Thymus (tissue), 11 donors: ENCODE measurements around the gene SOBP. TPM values are rescaled to one million over a fixed set of nuclear protein-coding genes. Genes with fewer than 3 reads are reported as not detected.

Source experiments
- DNase-seq, 9 donors: peaks; one replicate each; pipeline ENCODE4 v3.0.0-alpha.2; 2013; ENCODE audit warnings: low spot score in 9 of 9, low read depth in 6 of 9, missing footprints in 1 of 9
- H3K27ac ChIP-seq, 2 donors: one replicate each; pipeline ENCODE4 v1.5.1; 2013; ENCODE audit warnings: control low read depth in 1 of 2, low read depth in 1 of 2, low read length in 1 of 2, mild to moderate bottlenecking in 1 of 2, moderate library complexity in 1 of 2
- H3K27me3 ChIP-seq, 2 donors: one replicate each; pipeline ENCODE4 v1.5.1; 2013; ENCODE audit warnings: low read length in 1 of 2; ENCODE audit not compliant: control insufficient read depth in 2 of 2, insufficient read depth in 1 of 2
- H3K36me3 ChIP-seq, 2 donors: one replicate each; pipeline ENCODE4 v1.5.1; 2013; ENCODE audit warnings: low read length in 1 of 2, mild to moderate bottlenecking in 1 of 2, moderate library complexity in 1 of 2; ENCODE audit not compliant: control insufficient read depth in 2 of 2, insufficient read depth in 2 of 2
- H3K4me1 ChIP-seq, 2 donors: one replicate each; pipeline ENCODE4 v1.5.1; 2013; ENCODE audit warnings: low read length in 2 of 2; ENCODE audit not compliant: control insufficient read depth in 2 of 2, insufficient read depth in 2 of 2
- H3K4me3 ChIP-seq, 2 donors: one replicate each; pipeline ENCODE4 v1.5.1; 2013; ENCODE audit warnings: low read length in 2 of 2, control low read depth in 1 of 2, mild to moderate bottlenecking in 1 of 2
- H3K9me3 ChIP-seq, 2 donors: one replicate each; pipeline ENCODE4 v1.5.1; 2013; ENCODE audit warnings: low read length in 1 of 2, mild to moderate bottlenecking in 1 of 2; ENCODE audit not compliant: control insufficient read depth in 2 of 2, insufficient read depth in 1 of 2
- WGBS: extraction: QIAGEN DNeasy Blood & Tissue Kit; methylation state at CpG from one replicate; pipeline ENCODE4 v1.1.7; 2013; 5-methylcytosine and 5-hydroxymethylcytosine counted together
- polyA plus RNA-seq: library from polyadenylated mRNA; stranded (reverse); fragments of 200-250 nt; gene quantifications from one replicate; pipeline ENCODE4 v1.2.3, GENCODE V29; 2013
- total RNA-seq: library from RNA; stranded (reverse); fragments of 120-200 nt; gene quantifications from one replicate; pipeline ENCODE4 v1.2.4, GENCODE V29; 2013
- donor health status: healthy.

The SOBP gene
- total and polyA plus RNA-seq, 2 donors: 4.1 to 4.2 TPM

- no peak overlapping the region for H3K27ac ChIP-seq
- no peaks in the 10 kb centered on the region for H3K9me3 ChIP-seq
- no peaks in the 10 kb centered on the region for H3K4me1 ChIP-seq
- no peaks in the 10 kb centered on the region for H3K27me3 ChIP-seq
- no peaks in the 10 kb centered on the region for H3K36me3 ChIP-seq
- DNase-seq: no peak
- no peak overlapping the region for H3K4me3 ChIP-seq
- WGBS: 95% methylated on average over 2 of the region's 2 CpGs
Measured at GRCh38 chr6:107554326-107554725, 64.4 kb downstream of the SOBP start.

GRCh38 chr6:107554918-107555317, 65.0 kb downstream of the SOBP start:
- WGBS: 96% methylated on average over 3 of the region's 3 CpGs
- Histone ChIP-seq H3K27ac (no peak overlapping the region), H3K36me3 (no peaks in the 10 kb centered on the region), H3K9me3 (no peaks in the 10 kb centered on the region), H3K27me3 (no peaks in the 10 kb centered on the region), H3K4me3 (no peak overlapping the region), H3K4me1 (no peaks in the 10 kb centered on the region)
- no peak for DNase-seq

GRCh38 chr6:107555449-107555848, 65.5 kb downstream of the SOBP start:
- Histone ChIP-seq H3K4me3 (no peak overlapping the region), H3K27me3 (no peaks in the 10 kb centered on the region), H3K9me3 (no peaks in the 10 kb centered on the region), H3K36me3 (no peaks in the 10 kb centered on the region), H3K27ac (no peak overlapping the region), H3K4me1 (no peaks in the 10 kb centered on the region)
- DNase-seq: no peak
- WGBS: 97% methylated on average over 7 of the region's 7 CpGs

GRCh38 chr6:107556082-107556481, 66.2 kb downstream of the SOBP start:
- H3K27me3 ChIP-seq: no peaks in the 10 kb centered on the region

GRCh38 chr6:107557698-107558097, 67.8 kb downstream of the SOBP start:
- Histone ChIP-seq H3K27ac (no peak overlapping the region), H3K36me3 (no peaks in the 10 kb centered on the region), H3K9me3 (no peaks in the 10 kb centered on the region), H3K27me3 (no peaks in the 10 kb centered on the region), H3K4me3 (no peak overlapping the region), H3K4me1 (no peaks in the 10 kb centered on the region)
- no peak for DNase-seq

More at GRCh38 chr6:107556082-107556481, 66.2 kb downstream of the SOBP start:
- no peak for DNase-seq
- H3K4me1 ChIP-seq: no peaks in the 10 kb centered on the region
- H3K4me3 ChIP-seq: no peak overlapping the region
- H3K27ac ChIP-seq: no peak overlapping the region
- H3K9me3 ChIP-seq: no peaks in the 10 kb centered on the region
- no peaks in the 10 kb centered on the region for H3K36me3 ChIP-seq

- WGBS: 87% methylated on average over 4 of the region's 4 CpGs
- Histone ChIP-seq H3K9me3 (no peaks in the 10 kb centered on the region), H3K4me3 (no peak overlapping the region), H3K27me3 (no peaks in the 10 kb centered on the region), H3K36me3 (no peaks in the 10 kb centered on the region), H3K4me1 (no peaks in the 10 kb centered on the region), H3K27ac (peak overlapping the region in 1 of 2 donors; percentile 12)
- peak in 1 of 9 donors; percentile 12 for DNase-seq
Measured at GRCh38 chr6:107560657-107561056, 70.7 kb downstream of the SOBP start.

GRCh38 chr6:107561306-107561705, 71.4 kb downstream of the SOBP start:
- H3K4me3 ChIP-seq: no peak overlapping the region
- no peak for DNase-seq
- no peaks in the 10 kb centered on the region for H3K9me3 ChIP-seq
- no peaks in the 10 kb centered on the region for H3K4me1 ChIP-seq
- H3K27ac ChIP-seq: no peak overlapping the region
- peaks cover 0 to under 1% of the 10 kb centered on the region in 2 donors for H3K27me3 ChIP-seq
- H3K36me3 ChIP-seq: no peaks in the 10 kb centered on the region
- 83% methylated on average over 3 of the region's 3 CpGs for WGBS

- DNase-seq: no peak
- H3K4me1 ChIP-seq: no peaks in the 10 kb centered on the region
Measured at GRCh38 chr6:107563694-107564588, 74.0 kb downstream of the SOBP start.

GRCh38 chr6:107564589-107564951, 74.7 kb downstream of the SOBP start:
- Histone ChIP-seq H3K27ac (no peak overlapping the region), H3K36me3 (no peaks in the 10 kb centered on the region), H3K9me3 (no peaks in the 10 kb centered on the region), H3K4me1 (no peaks in the 10 kb centered on the region), H3K4me3 (no peak overlapping the region), H3K27me3 (peaks cover 2 to 3% of the 10 kb centered on the region in 2 donors)
- WGBS: 93% methylated on average over 4 of the region's 4 CpGs
- DNase-seq: no peak

More at GRCh38 chr6:107563694-107564588, 74.0 kb downstream of the SOBP start:
- WGBS: 95% methylated on average over 13 of the region's 13 CpGs
- no peak overlapping the region for H3K4me3 ChIP-seq
- H3K27ac ChIP-seq: no peak overlapping the region
- no peaks in the 10 kb centered on the region for H3K9me3 ChIP-seq
- H3K27me3 ChIP-seq: peaks cover 2 to 3% of the 10 kb centered on the region in 2 donors
- no peaks in the 10 kb centered on the region for H3K36me3 ChIP-seq
